ENCODE data around the gene CCNQ. TPM values are rescaled to one million over a fixed set of nuclear protein-coding genes. Genes with fewer than 3 reads are reported as not detected.

The CCNQ gene
- total and polyA plus RNA-seq, 2 of the 8 experiments (the other 6 are each of a cell fraction or from before 2014, with no cell fraction given): 16.6 to 32.1 TPM

GRCh38 chrX:153643431-153644351, 44.8 kb upstream of the CCNQ start (continued):
- no peak for TF ChIP-seq ZNF274 (IDR thresholded peaks at IDR 0.05; ENCODE audit: borderline replicate concordance, extremely low read depth, low read length)
- TF ChIP-seq POLR2AphosphoS5 (IDR thresholded peaks at IDR 0.05; ENCODE audit: low read depth, low read length): no peak
- no peak for TF ChIP-seq SIN3A (conservative IDR thresholded peaks at IDR 0.05 in 1 of 2, IDR thresholded peaks at IDR 0.05 in 1 of 2; ENCODE audit: low read depth in 1 of 2, low read length in 2 of 2)
- peak; percentile 50 for TF ChIP-seq KDM4A (IDR thresholded peaks at IDR 0.05; ENCODE audit: low read depth, low read length, severe bottlenecking)
- no peak for TF ChIP-seq CBX8 (IDR thresholded peaks at IDR 0.05; ENCODE audit: borderline replicate concordance, low read depth, low read length)
- 0 out of 2 replicates have a peak, but pooled peaks have one; percentile 29 for TF ChIP-seq E2F6 (IDR thresholded peaks at IDR 0.05)
- no peak for TF ChIP-seq GABPA (IDR thresholded peaks at IDR 0.05; ENCODE audit: borderline replicate concordance, insufficient read depth, low read length)
- no peak for TF ChIP-seq ASH2L (IDR thresholded peaks at IDR 0.05; ENCODE audit: low read length)
- TF ChIP-seq ATF2 (IDR thresholded peaks at IDR 0.05; ENCODE audit: low read length): no peak
- no peak for TF ChIP-seq NRF1 (IDR thresholded peaks at IDR 0.05; ENCODE audit: low read depth, low read length)
- no peak for TF ChIP-seq CEBPB (IDR thresholded peaks at IDR 0.05; ENCODE audit: low read depth, low read length)
- peak; percentile 74 for TF ChIP-seq SUZ12 (IDR thresholded peaks at IDR 0.05; ENCODE audit: low read length)
- TF ChIP-seq PHF8 (conservative IDR thresholded peaks at IDR 0.05; ENCODE audit: low read depth, low read length): no peak
- no peak for TF ChIP-seq TAF7 (optimal IDR thresholded peaks at IDR 0.05; ENCODE audit: borderline replicate concordance, low read depth, low read length)
- peak; percentile 59 for TF ChIP-seq EZH2 (IDR thresholded peaks at IDR 0.05; ENCODE audit: low read depth, low read length, severe bottlenecking)
- no peak for TF ChIP-seq RBBP5 (IDR thresholded peaks at IDR 0.05; ENCODE audit: borderline replicate concordance, low read depth, low read length)
- no peak for TF ChIP-seq HDAC2 (IDR thresholded peaks at IDR 0.05; ENCODE audit: borderline replicate concordance in 1 of 2, low read depth in 2 of 2, low read length in 2 of 2)
- no peak for TF ChIP-seq BCL11A (IDR thresholded peaks at IDR 0.05; ENCODE audit: low read depth in 2 of 2, low read length in 2 of 2)
- TF ChIP-seq CBX5 (IDR thresholded peaks at IDR 0.05; ENCODE audit: low read depth, low read length): no peak
- TF ChIP-seq SP4 (IDR thresholded peaks at IDR 0.05; ENCODE audit: low read length): no peak

Data from H1 (cell line).